ENCODE measurements around the gene PRUNE1. TPM values are rescaled to one million over a fixed set of nuclear protein-coding genes. Genes with fewer than 3 reads are reported as not detected.

Gene PRUNE1
- total and polyA plus RNA-seq, 2 donors (not counting 1 experiment from before 2014, with no cell fraction given) = 6.3 to 16.6 TPM

DNA sequence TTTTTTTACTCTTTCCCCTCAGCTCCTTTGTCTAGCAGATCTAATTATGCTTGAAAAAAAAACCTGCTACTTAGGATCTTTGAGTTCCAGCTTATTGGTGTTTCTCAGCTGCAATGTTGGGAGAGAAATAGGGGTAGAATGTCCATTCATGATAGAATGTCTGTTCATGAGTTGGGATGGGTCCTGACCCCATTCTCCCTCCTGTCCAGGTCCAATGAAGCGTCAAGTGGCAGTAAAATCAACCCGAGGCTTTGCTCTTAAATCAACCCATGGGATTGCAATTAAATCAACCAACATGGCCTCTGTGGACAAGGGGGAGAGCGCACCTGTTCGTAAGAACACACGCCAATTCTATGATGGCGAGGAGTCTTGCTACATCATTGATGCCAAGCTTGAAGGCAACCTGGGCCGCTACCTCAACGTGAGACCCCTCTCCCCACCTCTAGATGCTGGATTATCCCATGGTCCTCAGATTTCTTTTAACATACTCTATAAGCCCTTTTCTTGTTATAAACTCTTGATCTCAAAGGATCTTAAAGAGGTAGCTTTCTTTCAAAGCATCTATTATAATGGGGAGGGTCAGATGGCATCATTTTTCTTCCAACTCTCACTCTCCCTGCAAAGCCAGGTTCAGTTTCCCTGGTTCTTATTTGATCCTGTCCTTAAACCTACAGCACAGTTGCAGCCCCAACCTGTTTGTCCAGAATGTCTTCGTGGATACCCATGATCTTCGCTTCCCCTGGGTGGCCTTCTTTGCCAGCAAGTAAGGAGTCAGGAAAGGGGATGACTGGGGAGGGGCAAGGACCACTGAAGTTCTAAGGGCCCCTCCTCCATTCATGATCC is 44.7 kb upstream of the PRUNE1 start:
- Histone ChIP-seq H3K27ac (ENCODE audit: insufficient read depth, low read length) (no peak overlapping the region), H4K20me1 (ENCODE audit: control insufficient read depth, extremely low read depth, insufficient read depth, low read length) (no peaks in the 10 kb centered on the region), H3K4me1 (ENCODE audit: control insufficient read depth, extremely low read depth, insufficient read depth, low read length) (no peaks in the 10 kb centered on the region), H3K4me2 (ENCODE audit: extremely low read depth, insufficient read depth, low read length) (no peak overlapping the region), H3K27me3 (ENCODE audit: control insufficient read depth, insufficient read depth, low read length) (no peaks in the 10 kb centered on the region), H3K79me2 (ENCODE audit: control insufficient read depth, insufficient read depth, low read length) (peaks cover 10% of the 10 kb centered on the region), H3K4me3 (replicated peaks in 1 of 4; ENCODE audit: control extremely low read depth in 1 of 4, insufficient read depth in 1 of 4, low read depth in 3 of 4, low read length in 4 of 4) (no peak overlapping the region), H3K36me3 (ENCODE audit: control insufficient read depth, insufficient read depth, low read length) (peaks cover 33% of the 10 kb centered on the region), H3K9ac (ENCODE audit: insufficient read depth, low read length) (no peak overlapping the region), H3K9me3 (ENCODE audit: control insufficient read depth, insufficient read depth, low read depth, low read length) (no peaks in the 10 kb centered on the region), H2AFZ (ENCODE audit: low read length) (no peak overlapping the region)
- DNase-seq (ENCODE audit: low read depth in 2 of 2) = no peak
- TF ChIP-seq, protein P1, sequence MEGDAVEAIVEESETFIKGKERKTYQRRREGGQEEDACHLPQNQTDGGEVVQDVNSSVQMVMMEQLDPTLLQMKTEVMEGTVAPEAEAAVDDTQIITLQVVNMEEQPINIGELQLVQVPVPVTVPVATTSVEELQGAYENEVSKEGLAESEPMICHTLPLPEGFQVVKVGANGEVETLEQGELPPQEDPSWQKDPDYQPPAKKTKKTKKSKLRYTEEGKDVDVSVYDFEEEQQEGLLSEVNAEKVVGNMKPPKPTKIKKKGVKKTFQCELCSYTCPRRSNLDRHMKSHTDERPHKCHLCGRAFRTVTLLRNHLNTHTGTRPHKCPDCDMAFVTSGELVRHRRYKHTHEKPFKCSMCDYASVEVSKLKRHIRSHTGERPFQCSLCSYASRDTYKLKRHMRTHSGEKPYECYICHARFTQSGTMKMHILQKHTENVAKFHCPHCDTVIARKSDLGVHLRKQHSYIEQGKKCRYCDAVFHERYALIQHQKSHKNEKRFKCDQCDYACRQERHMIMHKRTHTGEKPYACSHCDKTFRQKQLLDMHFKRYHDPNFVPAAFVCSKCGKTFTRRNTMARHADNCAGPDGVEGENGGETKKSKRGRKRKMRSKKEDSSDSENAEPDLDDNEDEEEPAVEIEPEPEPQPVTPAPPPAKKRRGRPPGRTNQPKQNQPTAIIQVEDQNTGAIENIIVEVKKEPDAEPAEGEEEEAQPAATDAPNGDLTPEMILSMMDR (conservative IDR thresholded peaks at IDR 0.05 in 1 of 2, IDR thresholded peaks at IDR 0.05 in 1 of 2; ENCODE audit: low read depth in 1 of 2, low read length in 2 of 2) = no peak
- no peak for TF ChIP-seq EZH2 (IDR thresholded peaks at IDR 0.05; ENCODE audit: low read length, missing control alignments)

DNA sequence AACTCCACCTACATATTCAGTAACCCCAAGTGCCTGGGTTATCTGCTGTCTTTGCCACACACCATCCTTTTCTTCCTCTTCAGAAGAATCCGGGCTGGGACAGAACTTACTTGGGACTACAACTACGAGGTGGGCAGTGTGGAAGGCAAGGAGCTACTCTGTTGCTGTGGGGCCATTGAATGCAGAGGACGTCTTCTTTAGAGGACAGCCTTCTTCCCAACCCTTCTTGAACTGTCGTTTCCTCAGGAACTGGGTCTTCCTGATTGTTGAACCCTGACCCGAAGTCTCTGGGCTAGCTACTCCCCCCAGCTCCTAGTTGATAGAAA is 44.1 kb upstream of the PRUNE1 start:
- no peaks in the 10 kb centered on the region for H3K9me3 ChIP-seq (ENCODE audit: control insufficient read depth, insufficient read depth, low read depth, low read length)
- H2AFZ ChIP-seq (ENCODE audit: low read length) = no peak overlapping the region
- no peaks in the 10 kb centered on the region for H3K27me3 ChIP-seq (ENCODE audit: control insufficient read depth, insufficient read depth, low read length)
- no peak overlapping the region for H3K9ac ChIP-seq (ENCODE audit: insufficient read depth, low read length)
- no peak overlapping the region for H3K4me2 ChIP-seq (ENCODE audit: extremely low read depth, insufficient read depth, low read length)
- peaks cover 16% of the 10 kb centered on the region for H3K79me2 ChIP-seq (ENCODE audit: control insufficient read depth, insufficient read depth, low read length)
- no peak for DNase-seq (ENCODE audit: low read depth in 2 of 2)
- no peaks in the 10 kb centered on the region for H4K20me1 ChIP-seq (ENCODE audit: control insufficient read depth, extremely low read depth, insufficient read depth, low read length)
- H3K4me3 ChIP-seq (replicated peaks in 1 of 4; ENCODE audit: control extremely low read depth in 1 of 4, insufficient read depth in 1 of 4, low read depth in 3 of 4, low read length in 4 of 4) = no peak overlapping the region
- TF ChIP-seq, protein P1 (conservative IDR thresholded peaks at IDR 0.05 in 1 of 2, IDR thresholded peaks at IDR 0.05 in 1 of 2; ENCODE audit: low read depth in 1 of 2, low read length in 2 of 2) = no peak
- no peak for TF ChIP-seq EZH2 (IDR thresholded peaks at IDR 0.05; ENCODE audit: low read length, missing control alignments)
- peaks cover 37% of the 10 kb centered on the region for H3K36me3 ChIP-seq (ENCODE audit: control insufficient read depth, insufficient read depth, low read length)
- no peaks in the 10 kb centered on the region for H3K4me1 ChIP-seq (ENCODE audit: control insufficient read depth, extremely low read depth, insufficient read depth, low read length)
- H3K27ac ChIP-seq (ENCODE audit: insufficient read depth, low read length) = no peak overlapping the region

- Histone ChIP-seq H3K79me2 (ENCODE audit: control insufficient read depth, insufficient read depth, low read length) (peaks cover 29% of the 10 kb centered on the region), H3K9me3 (ENCODE audit: control insufficient read depth, insufficient read depth, low read depth, low read length) (no peaks in the 10 kb centered on the region), H4K20me1 (ENCODE audit: control insufficient read depth, extremely low read depth, insufficient read depth, low read length) (no peaks in the 10 kb centered on the region), H3K4me1 (ENCODE audit: control insufficient read depth, extremely low read depth, insufficient read depth, low read length) (peaks cover 1% of the 10 kb centered on the region), H2AFZ (ENCODE audit: low read length) (no peak overlapping the region), H3K4me3 (replicated peaks in 1 of 4; ENCODE audit: control extremely low read depth in 1 of 4, insufficient read depth in 1 of 4, low read depth in 3 of 4, low read length in 4 of 4) (no peak overlapping the region), H3K9ac (ENCODE audit: insufficient read depth, low read length) (no peak overlapping the region), H3K36me3 (ENCODE audit: control insufficient read depth, insufficient read depth, low read length) (peaks cover 37% of the 10 kb centered on the region), H3K27ac (ENCODE audit: insufficient read depth, low read length) (no peak overlapping the region), H3K4me2 (ENCODE audit: extremely low read depth, insufficient read depth, low read length) (no peak overlapping the region), H3K27me3 (ENCODE audit: control insufficient read depth, insufficient read depth, low read length) (no peaks in the 10 kb centered on the region)
- DNase-seq (ENCODE audit: low read depth in 2 of 2) = no peak
- TF ChIP-seq, protein P1 (conservative IDR thresholded peaks at IDR 0.05 in 1 of 2, IDR thresholded peaks at IDR 0.05 in 1 of 2; ENCODE audit: low read depth in 1 of 2, low read length in 2 of 2) = no peak
- TF ChIP-seq EZH2 (IDR thresholded peaks at IDR 0.05; ENCODE audit: low read length, missing control alignments) = no peak
Measured at GRCh38 chr1:150965605-150966004, 42.6 kb upstream of the PRUNE1 start.
